Neural crest cell (in vitro differentiated cells): ENCODE measurements around the gene VPS37D. TPM values are rescaled to one million over a fixed set of nuclear protein-coding genes. Genes with fewer than 3 reads are reported as not detected.
"Not testable (repeated sequence)": the region's sequence is repeated elsewhere in the genome, so short reads cannot be mapped to it uniquely, and the experiment has no call there.

Experiments used
- DNase-seq: peaks from one replicate; pipeline ENCODE4 v3.0.0; 2021; ENCODE audit warnings: low read depth, mixed read lengths, low spot score
- H3K27ac Mint-ChIP-seq: one replicate; pipeline ENCODE4 v1.8.0; 2021; ENCODE audit warnings: mild to moderate bottlenecking, mixed read lengths; ENCODE audit not compliant: unreplicated experiment
- H3K27me3 Mint-ChIP-seq: 2 replicates; pipeline ENCODE4 v1.8.0; 2021; ENCODE audit warnings: low read depth, mild to moderate bottlenecking, mixed read lengths
- H3K36me3 Mint-ChIP-seq: 2 replicates; pipeline ENCODE4 v1.8.0; 2021; ENCODE audit warnings: low read depth, mild to moderate bottlenecking, mixed read lengths
- H3K4me1 Mint-ChIP-seq: 2 replicates; pipeline ENCODE4 v1.8.0; 2021; ENCODE audit warnings: mixed read lengths
- H3K4me3 Mint-ChIP-seq: one replicate; pipeline ENCODE4 v1.8.0; 2021; ENCODE audit warnings: mild to moderate bottlenecking, mixed read lengths
- H3K9me3 Mint-ChIP-seq: 2 replicates; pipeline ENCODE4 v1.8.0; 2021; ENCODE audit warnings: mixed read lengths
- CTCF ChIP-seq: fragments of 200-600 bp; sonication (generic); conservative IDR thresholded peaks from 2 replicates; pipeline ENCODE4 v1.5.0; 2021; ENCODE audit warnings: antibody characterized with exemption, mild to moderate bottlenecking
- long read RNA-seq: library from polyadenylated mRNA; unstranded; transcript quantifications from one replicate; pipeline ENCODE4 v2.0.0, GENCODE V29; 2020
- total RNA-seq: library from RNA; stranded (reverse); gene quantifications from 2 replicates; pipeline ENCODE4 v1.2.1, GENCODE V29; 2021

VPS37D gene
- total RNA-seq: 10.0 and 10.1 TPM in 2 replicates
- long read RNA-seq: 0 reads

- Mint-ChIP-seq H3K4me1 (peaks cover 28% of the 10 kb centered on the region), H3K9me3 (peaks cover 6% of the 10 kb centered on the region), H3K27ac (peak within 1 kb of the TSS; percentile 64), H3K27me3 (peaks cover 9% of the 10 kb centered on the region), H3K4me3 (peak within 1 kb of the TSS; percentile 94), H3K36me3 (peaks cover 11% of the 10 kb centered on the region)
- peak; percentile 92 for DNase-seq
- peak; percentile 86 for TF ChIP-seq CTCF
Observed at GRCh38 chr7:73667344-73668102, at the start of gene VPS37D. VPS37D (plus strand) TSS chr7:73667831; CDS start chr7:73667959, 128 bp downstream.

GRCh38 chr7:73618538-73618937 lies 49.1 kb upstream of the VPS37D start:
- no peak overlapping the region for H3K4me3 Mint-ChIP-seq
- no peak for DNase-seq
- no peaks in the 10 kb centered on the region for H3K9me3 Mint-ChIP-seq
- H3K4me1 Mint-ChIP-seq: no peaks in the 10 kb centered on the region
- H3K27ac Mint-ChIP-seq: no peak overlapping the region
- peaks cover 42% of the 10 kb centered on the region for H3K27me3 Mint-ChIP-seq
- TF ChIP-seq CTCF: no peak
- H3K36me3 Mint-ChIP-seq: no peaks in the 10 kb centered on the region

GRCh38 chr7:73619394-73619793 lies 48.2 kb upstream of the VPS37D start:
- not testable (repeated sequence) for H3K27ac Mint-ChIP-seq, H3K9me3 Mint-ChIP-seq

GRCh38 chr7:73621168-73622063 lies 46.2 kb upstream of the VPS37D start:
- no peaks in the 10 kb centered on the region for H3K36me3 Mint-ChIP-seq
- no peaks in the 10 kb centered on the region for H3K9me3 Mint-ChIP-seq
- H3K27me3 Mint-ChIP-seq: peaks cover 61% of the 10 kb centered on the region

More at GRCh38 chr7:73619394-73619793, 48.2 kb upstream of the VPS37D start:
- DNase-seq, H3K36me3 Mint-ChIP-seq, H3K4me1 Mint-ChIP-seq, H3K4me3 Mint-ChIP-seq: not testable (repeated sequence)
- peaks cover 42% of the 10 kb centered on the region for H3K27me3 Mint-ChIP-seq

GRCh38 chr7:73622527-73622908 lies 45.1 kb upstream of the VPS37D start:
- no peak for TF ChIP-seq CTCF
- no peak for DNase-seq
- Mint-ChIP-seq H3K9me3 (no peaks in the 10 kb centered on the region), H3K4me1 (no peaks in the 10 kb centered on the region), H3K27ac (no peak overlapping the region), H3K4me3 (peak overlapping the region; percentile 31), H3K27me3 (peaks cover 71% of the 10 kb centered on the region), H3K36me3 (no peaks in the 10 kb centered on the region)

More at GRCh38 chr7:73621168-73622063, 46.2 kb upstream of the VPS37D start:
- no peaks in the 10 kb centered on the region for H3K4me1 Mint-ChIP-seq
- no peak for TF ChIP-seq CTCF
- no peak overlapping the region for H3K4me3 Mint-ChIP-seq
- H3K27ac Mint-ChIP-seq: no peak overlapping the region
- no peak for DNase-seq
